HL-60 (cell line): ENCODE measurements around the gene SCART1.

Experiments
- DNase-seq, 2 experiments: peaks; one replicate each; pipeline ENCODE4 v3.0.0-alpha.2; 2010 to 2020; ENCODE audit warnings: low read depth in 1 of 2, low spot score in 1 of 2
- H3K27ac ChIP-seq: fragments of 250-450 bp; sonication (Bioruptor Pico); replicated peaks from 2 replicates; pipeline ENCODE4 v1.5.1; 2020; ENCODE audit warnings: mild to moderate bottlenecking, moderate library complexity
- H3K27me3 ChIP-seq: fragments of 250-450 bp; sonication (Bioruptor Pico); 2 replicates; pipeline ENCODE4 v1.5.1; 2021; ENCODE audit warnings: mild to moderate bottlenecking, moderate library complexity; ENCODE audit not compliant: insufficient read depth, poor library complexity, severe bottlenecking
- H3K4me3 ChIP-seq: replicated peaks from 2 replicates; pipeline ENCODE4 v1.5.1; 2011; ENCODE audit warnings: mild to moderate bottlenecking, control low read depth, low read length; ENCODE audit not compliant: insufficient read depth
- CTCF ChIP-seq: IDR thresholded peaks from one replicate; pipeline ENCODE4 v1.5.1; 2011; ENCODE audit warnings: low read length, control low read depth, inconsistent platforms; ENCODE audit not compliant: insufficient read depth
- GABPA ChIP-seq: IDR thresholded peaks from 2 replicates; pipeline ENCODE4 v1.6.1; 2012; ENCODE audit warnings: low read depth
- POLR2AphosphoS5 ChIP-seq: IDR thresholded peaks from 2 replicates; pipeline ENCODE4 v1.6.1; 2012; ENCODE audit warnings: low read depth
- SPI1 ChIP-seq: IDR thresholded peaks from 2 replicates; pipeline ENCODE4 v1.6.1; 2012; ENCODE audit warnings: low read depth, mild to moderate bottlenecking, borderline replicate concordance
- TF ChIP-seq, protein P1 (sequence below): IDR thresholded peaks from 2 replicates; pipeline ENCODE4 v1.6.1; 2012; ENCODE audit warnings: low read depth; ENCODE audit not compliant: insufficient replicate concordance

SCART1 gene

DNA sequence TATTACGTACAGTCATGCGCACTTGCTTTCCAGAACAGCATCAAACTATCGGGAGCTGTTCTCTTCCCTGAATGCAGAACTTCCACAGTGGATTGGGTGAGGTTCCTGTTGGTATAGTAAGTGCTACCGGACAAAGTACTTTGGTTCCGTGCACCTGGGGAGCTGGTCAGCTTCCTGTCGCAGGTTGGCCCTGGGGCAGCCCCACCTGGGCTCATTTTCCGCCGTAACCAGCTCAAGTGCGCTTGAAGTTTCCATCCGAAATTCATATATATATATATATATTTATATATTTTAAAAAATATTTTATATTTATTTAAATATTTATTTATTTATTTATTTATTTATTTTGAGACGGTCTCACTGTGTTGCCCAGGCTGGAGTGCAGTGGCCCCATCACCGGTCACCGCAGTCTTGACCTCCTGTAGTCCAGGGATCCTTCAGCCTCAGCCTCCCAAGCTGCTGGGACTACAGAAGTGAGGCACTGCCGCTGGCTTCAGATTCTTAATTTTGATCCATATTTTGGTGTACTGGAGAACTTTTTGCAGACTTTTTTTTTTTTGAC is 6.5 kb downstream of the SCART1 start:
- no peak for DNase-seq
- H3K27ac ChIP-seq, result no peak overlapping the region
- H3K4me3 ChIP-seq, result no peak overlapping the region
- no peak for TF ChIP-seq CTCF
- no peak for TF ChIP-seq SPI1
- no peak for TF ChIP-seq POLR2AphosphoS5
- no peak for TF ChIP-seq GABPA
- TF ChIP-seq, protein P1, sequence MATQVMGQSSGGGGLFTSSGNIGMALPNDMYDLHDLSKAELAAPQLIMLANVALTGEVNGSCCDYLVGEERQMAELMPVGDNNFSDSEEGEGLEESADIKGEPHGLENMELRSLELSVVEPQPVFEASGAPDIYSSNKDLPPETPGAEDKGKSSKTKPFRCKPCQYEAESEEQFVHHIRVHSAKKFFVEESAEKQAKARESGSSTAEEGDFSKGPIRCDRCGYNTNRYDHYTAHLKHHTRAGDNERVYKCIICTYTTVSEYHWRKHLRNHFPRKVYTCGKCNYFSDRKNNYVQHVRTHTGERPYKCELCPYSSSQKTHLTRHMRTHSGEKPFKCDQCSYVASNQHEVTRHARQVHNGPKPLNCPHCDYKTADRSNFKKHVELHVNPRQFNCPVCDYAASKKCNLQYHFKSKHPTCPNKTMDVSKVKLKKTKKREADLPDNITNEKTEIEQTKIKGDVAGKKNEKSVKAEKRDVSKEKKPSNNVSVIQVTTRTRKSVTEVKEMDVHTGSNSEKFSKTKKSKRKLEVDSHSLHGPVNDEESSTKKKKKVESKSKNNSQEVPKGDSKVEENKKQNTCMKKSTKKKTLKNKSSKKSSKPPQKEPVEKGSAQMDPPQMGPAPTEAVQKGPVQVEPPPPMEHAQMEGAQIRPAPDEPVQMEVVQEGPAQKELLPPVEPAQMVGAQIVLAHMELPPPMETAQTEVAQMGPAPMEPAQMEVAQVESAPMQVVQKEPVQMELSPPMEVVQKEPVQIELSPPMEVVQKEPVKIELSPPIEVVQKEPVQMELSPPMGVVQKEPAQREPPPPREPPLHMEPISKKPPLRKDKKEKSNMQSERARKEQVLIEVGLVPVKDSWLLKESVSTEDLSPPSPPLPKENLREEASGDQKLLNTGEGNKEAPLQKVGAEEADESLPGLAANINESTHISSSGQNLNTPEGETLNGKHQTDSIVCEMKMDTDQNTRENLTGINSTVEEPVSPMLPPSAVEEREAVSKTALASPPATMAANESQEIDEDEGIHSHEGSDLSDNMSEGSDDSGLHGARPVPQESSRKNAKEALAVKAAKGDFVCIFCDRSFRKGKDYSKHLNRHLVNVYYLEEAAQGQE, result no peak
- H3K27me3 ChIP-seq, result no peaks in the 10 kb centered on the region

DNA sequence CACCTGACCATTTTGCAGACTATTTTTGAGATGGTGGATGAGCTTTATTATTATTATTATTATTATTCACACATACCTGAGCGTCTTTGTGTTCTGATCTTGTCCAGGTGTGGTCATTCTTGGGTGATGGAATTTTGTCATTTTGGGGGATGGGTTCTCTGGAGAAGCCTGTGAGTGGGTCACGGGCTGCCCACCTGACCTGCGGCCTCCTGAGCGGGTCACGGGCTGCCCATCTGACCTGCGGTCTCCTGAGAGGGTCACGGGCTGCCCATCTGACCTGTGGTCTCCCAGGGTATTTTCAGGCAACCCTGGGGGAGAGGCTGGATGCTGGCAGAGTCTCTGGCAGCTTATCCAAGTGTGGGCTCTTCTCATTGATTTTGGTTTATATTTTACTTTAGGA is 7.3 kb downstream of the SCART1 start:
- no peak overlapping the region for H3K27ac ChIP-seq
- no peaks in the 10 kb centered on the region for H3K27me3 ChIP-seq
- H3K4me3 ChIP-seq, result no peak overlapping the region
- TF ChIP-seq CTCF, result no peak
- no peak for TF ChIP-seq POLR2AphosphoS5
- TF ChIP-seq SPI1, result no peak
- no peak for TF ChIP-seq GABPA
- TF ChIP-seq, protein P1, result no peak
- no peak for DNase-seq

GRCh38 chr10:133461841-133462240 is 8.1 kb downstream of the SCART1 start:
- TF ChIP-seq CTCF, result no peak
- TF ChIP-seq, protein P1, result no peak
- no peak for TF ChIP-seq GABPA
- no peak for TF ChIP-seq POLR2AphosphoS5
- TF ChIP-seq SPI1, result no peak
- DNase-seq, result no peak
- no peaks in the 10 kb centered on the region for H3K27me3 ChIP-seq

More at GRCh38 chr10:133461841-133462240, 8.1 kb downstream of the SCART1 start:
- no peak overlapping the region for H3K4me3 ChIP-seq
- no peak overlapping the region for H3K27ac ChIP-seq
